ENCODE measurements around the gene KPNA1. TPM values are rescaled to one million over a fixed set of nuclear protein-coding genes. Genes with fewer than 3 reads are reported as not detected.
A peak's percentile ranks its signal among the peaks of the same experiment; 100 is the strongest.

KPNA1 gene
- total RNA-seq, 1 experiment from 2014 or later, result 118 TPM

DNA sequence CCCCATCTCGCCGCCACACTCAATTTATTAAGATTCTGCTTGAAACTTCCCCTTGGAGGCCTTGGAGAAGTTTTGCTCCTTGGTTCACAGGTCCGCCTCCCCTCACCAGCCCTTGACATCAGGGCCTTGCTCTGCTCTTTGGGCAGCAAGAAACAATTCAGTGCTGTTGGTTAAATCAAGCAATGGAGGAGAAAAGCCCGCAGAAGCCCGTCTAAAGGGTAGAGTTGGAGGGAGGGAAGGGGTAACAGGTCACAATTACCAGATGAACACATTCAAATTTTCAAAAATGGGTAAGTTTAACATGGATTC lies 48.9 kb upstream of the KPNA1 start:
- Histone ChIP-seq H3K4me3 (ENCODE audit: low read depth in 2 of 2, low read length in 2 of 2) (peak overlapping the region; percentile 68 to 77), H3K27ac (ENCODE audit: low read length) (peak overlapping the region; percentile 77), H3K27me3 (ENCODE audit: control insufficient read depth, insufficient read depth, low read length) (no peaks in the 10 kb centered on the region), H3K9me3 (ENCODE audit: control insufficient read depth, insufficient read depth, low read depth, low read length) (no peaks in the 10 kb centered on the region), H3K4me1 (ENCODE audit: control insufficient read depth, insufficient read depth, low read length) (peaks cover 3% of the 10 kb centered on the region; the same call in 1 of the 2 replicates), H3K36me3 (ENCODE audit: control insufficient read depth, insufficient read depth, low read length) (no peaks in the 10 kb centered on the region)
- no TSS peak for BruUV-seq (replicated peaks)
- TF ChIP-seq, protein P1, sequence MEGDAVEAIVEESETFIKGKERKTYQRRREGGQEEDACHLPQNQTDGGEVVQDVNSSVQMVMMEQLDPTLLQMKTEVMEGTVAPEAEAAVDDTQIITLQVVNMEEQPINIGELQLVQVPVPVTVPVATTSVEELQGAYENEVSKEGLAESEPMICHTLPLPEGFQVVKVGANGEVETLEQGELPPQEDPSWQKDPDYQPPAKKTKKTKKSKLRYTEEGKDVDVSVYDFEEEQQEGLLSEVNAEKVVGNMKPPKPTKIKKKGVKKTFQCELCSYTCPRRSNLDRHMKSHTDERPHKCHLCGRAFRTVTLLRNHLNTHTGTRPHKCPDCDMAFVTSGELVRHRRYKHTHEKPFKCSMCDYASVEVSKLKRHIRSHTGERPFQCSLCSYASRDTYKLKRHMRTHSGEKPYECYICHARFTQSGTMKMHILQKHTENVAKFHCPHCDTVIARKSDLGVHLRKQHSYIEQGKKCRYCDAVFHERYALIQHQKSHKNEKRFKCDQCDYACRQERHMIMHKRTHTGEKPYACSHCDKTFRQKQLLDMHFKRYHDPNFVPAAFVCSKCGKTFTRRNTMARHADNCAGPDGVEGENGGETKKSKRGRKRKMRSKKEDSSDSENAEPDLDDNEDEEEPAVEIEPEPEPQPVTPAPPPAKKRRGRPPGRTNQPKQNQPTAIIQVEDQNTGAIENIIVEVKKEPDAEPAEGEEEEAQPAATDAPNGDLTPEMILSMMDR (IDR thresholded peaks at IDR 0.05), result no peak
- no peak for TF ChIP-seq TCF7L2 (IDR thresholded peaks at IDR 0.05; ENCODE audit: low read depth, low read length)
- TF ChIP-seq, protein P2, sequence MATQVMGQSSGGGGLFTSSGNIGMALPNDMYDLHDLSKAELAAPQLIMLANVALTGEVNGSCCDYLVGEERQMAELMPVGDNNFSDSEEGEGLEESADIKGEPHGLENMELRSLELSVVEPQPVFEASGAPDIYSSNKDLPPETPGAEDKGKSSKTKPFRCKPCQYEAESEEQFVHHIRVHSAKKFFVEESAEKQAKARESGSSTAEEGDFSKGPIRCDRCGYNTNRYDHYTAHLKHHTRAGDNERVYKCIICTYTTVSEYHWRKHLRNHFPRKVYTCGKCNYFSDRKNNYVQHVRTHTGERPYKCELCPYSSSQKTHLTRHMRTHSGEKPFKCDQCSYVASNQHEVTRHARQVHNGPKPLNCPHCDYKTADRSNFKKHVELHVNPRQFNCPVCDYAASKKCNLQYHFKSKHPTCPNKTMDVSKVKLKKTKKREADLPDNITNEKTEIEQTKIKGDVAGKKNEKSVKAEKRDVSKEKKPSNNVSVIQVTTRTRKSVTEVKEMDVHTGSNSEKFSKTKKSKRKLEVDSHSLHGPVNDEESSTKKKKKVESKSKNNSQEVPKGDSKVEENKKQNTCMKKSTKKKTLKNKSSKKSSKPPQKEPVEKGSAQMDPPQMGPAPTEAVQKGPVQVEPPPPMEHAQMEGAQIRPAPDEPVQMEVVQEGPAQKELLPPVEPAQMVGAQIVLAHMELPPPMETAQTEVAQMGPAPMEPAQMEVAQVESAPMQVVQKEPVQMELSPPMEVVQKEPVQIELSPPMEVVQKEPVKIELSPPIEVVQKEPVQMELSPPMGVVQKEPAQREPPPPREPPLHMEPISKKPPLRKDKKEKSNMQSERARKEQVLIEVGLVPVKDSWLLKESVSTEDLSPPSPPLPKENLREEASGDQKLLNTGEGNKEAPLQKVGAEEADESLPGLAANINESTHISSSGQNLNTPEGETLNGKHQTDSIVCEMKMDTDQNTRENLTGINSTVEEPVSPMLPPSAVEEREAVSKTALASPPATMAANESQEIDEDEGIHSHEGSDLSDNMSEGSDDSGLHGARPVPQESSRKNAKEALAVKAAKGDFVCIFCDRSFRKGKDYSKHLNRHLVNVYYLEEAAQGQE (IDR thresholded peaks at IDR 0.05; ENCODE audit: insufficient read depth in 1 of 2, low read depth in 2 of 2, low read length in 1 of 2), result no peak
- DNase-seq (ENCODE audit: low read depth, low spot score), result no peak
- ChIA-PET CTCF (no interaction called here), POLR2A (no interaction called here)
- ATAC-seq, result peak; percentile 33; the same call in 1 of the 2 replicates
- intact Hi-C loops (cut with micrococcal nuclease; ENCODE audit: unreplicated experiment) (no loop called here), in situ Hi-C loops (cut with HindIII; ENCODE audit: low pct_unique_long_range_greater_than_20kb, low sequenced_read_pairs) (no loop called here)

DNA sequence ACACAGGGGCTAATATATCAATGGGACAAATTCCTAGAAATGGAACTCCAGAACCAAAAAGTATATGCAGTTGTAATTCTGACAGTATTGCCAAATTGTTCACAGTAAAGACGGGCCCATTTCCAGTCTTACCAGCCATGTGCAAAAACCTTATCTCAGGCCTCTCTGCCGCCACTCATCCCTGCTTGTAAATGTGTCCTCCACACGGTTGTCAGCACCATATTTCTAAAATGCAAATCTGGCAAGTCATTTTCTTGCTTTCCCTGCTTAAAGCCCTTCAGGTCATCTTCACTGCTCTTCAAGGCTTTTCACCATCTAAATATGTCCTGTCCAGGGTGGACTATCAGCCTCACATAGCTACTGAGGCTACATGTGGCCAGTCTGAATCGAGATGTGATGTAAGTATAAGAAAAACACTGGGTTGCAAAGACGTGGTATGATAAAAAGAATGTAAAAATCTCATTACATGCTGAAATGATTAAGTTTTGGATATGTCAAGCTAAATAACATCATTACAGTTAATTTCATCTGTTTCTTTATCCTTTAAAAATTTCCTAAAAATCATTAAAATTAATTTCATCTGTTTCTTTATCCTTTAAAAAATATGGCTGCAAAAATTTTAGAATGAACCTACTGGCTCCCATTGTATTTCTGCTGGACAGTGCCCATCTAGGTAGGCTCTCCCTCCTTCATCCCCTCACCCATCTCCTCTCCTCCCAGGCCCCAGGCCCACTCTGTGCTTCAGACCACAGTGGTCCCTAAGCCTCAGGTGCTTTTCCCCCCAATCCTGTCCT lies 48.4 kb upstream of the KPNA1 start:
- intact Hi-C loops (cut with micrococcal nuclease; ENCODE audit: unreplicated experiment) (no loop called here), in situ Hi-C loops (cut with HindIII; ENCODE audit: low pct_unique_long_range_greater_than_20kb, low sequenced_read_pairs) (no loop called here)
- H3K27me3 ChIP-seq (ENCODE audit: control insufficient read depth, insufficient read depth, low read length), result no peaks in the 10 kb centered on the region
- TF ChIP-seq, protein P1 (IDR thresholded peaks at IDR 0.05), result no peak
- no peak for TF ChIP-seq SIN3A (IDR thresholded peaks at IDR 0.05; ENCODE audit: borderline replicate concordance, insufficient read depth, low read depth, low read length)
- TF ChIP-seq, protein P2 (IDR thresholded peaks at IDR 0.05; ENCODE audit: insufficient read depth in 1 of 2, low read depth in 2 of 2, low read length in 1 of 2), result no peak; a peak in 1 of 4 replicates
- TF ChIP-seq POLR2AphosphoS5 (IDR thresholded peaks at IDR 0.05; ENCODE audit: low read depth, low read length), result no peak
- TF ChIP-seq TCF7L2 (IDR thresholded peaks at IDR 0.05; ENCODE audit: low read depth, low read length), result no peak
- no TSS peak for BruUV-seq (replicated peaks)
- POLR2A ChIA-PET, result no interaction called here
- ATAC-seq, result no peak
- peak overlapping the region; percentile 68 to 77 for H3K4me3 ChIP-seq (ENCODE audit: low read depth in 2 of 2, low read length in 2 of 2)
- H3K4me1 ChIP-seq (ENCODE audit: control insufficient read depth, insufficient read depth, low read length), result peaks cover 3% of the 10 kb centered on the region; the same call in 1 of the 2 replicates
- DNase-seq (ENCODE audit: low read depth, low spot score), result no peak
- H3K36me3 ChIP-seq (ENCODE audit: control insufficient read depth, insufficient read depth, low read length), result no peaks in the 10 kb centered on the region
- peak overlapping the region; percentile 77 for H3K27ac ChIP-seq (ENCODE audit: low read length)
- CTCF ChIA-PET, result interaction anchor here (0.7 kb wide), 1 partner anchor 129 kb away, joined by 4 read pairs; no protein-coding TSS in a partner anchor
- H3K9me3 ChIP-seq (ENCODE audit: control insufficient read depth, insufficient read depth, low read depth, low read length), result no peaks in the 10 kb centered on the region

Data from Panc1 (cell line).